Hematopoietic multipotent progenitor cell (in vitro differentiated cells): ENCODE data around the gene DNAJC10. TPM values are rescaled to one million over a fixed set of nuclear protein-coding genes. Genes with fewer than 3 reads are reported as not detected.

Source experiments
- DNase-seq, 3 donors: peaks; one replicate each; pipeline ENCODE4 v3.0.0-alpha.2; 2011 to 2015; ENCODE audit warnings: low read depth in 2 of 3, low spot score in 2 of 3
- small RNA-seq: library from RNA; depleted of rRNA; stranded (forward); fragments of <200 nt; gene quantifications from one replicate; pipeline ENCODE3, GENCODE V24; 2012
- total RNA-seq: library from RNA; depleted of rRNA; stranded (reverse); fragments of >200 nt; gene quantifications from one replicate; pipeline ENCODE4 v1.2.3, GENCODE V29; 2012

Gene DNAJC10
- total RNA-seq, 1 donor: 23.2 TPM

DNA sequence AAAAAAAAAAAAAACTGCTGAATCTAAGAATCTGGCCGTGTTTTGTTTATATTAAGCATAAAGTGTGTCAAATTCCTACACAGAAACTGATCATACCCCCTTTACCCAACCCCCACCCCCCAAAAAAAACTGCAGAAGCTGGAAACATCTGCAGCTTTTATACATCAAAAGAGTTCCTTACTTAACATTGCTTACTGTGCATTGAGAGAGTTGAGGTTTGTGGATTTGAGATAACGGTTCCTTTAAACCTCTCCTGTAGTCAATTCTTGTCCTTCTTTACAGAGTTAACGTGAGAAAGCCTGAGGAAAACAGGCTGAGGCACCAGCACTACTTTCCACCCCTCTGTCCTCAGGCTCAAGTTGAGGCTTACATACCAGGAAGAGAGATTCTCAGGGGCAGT lies 115.9 kb downstream of the DNAJC10 start:
- DNase-seq: no peak

DNA sequence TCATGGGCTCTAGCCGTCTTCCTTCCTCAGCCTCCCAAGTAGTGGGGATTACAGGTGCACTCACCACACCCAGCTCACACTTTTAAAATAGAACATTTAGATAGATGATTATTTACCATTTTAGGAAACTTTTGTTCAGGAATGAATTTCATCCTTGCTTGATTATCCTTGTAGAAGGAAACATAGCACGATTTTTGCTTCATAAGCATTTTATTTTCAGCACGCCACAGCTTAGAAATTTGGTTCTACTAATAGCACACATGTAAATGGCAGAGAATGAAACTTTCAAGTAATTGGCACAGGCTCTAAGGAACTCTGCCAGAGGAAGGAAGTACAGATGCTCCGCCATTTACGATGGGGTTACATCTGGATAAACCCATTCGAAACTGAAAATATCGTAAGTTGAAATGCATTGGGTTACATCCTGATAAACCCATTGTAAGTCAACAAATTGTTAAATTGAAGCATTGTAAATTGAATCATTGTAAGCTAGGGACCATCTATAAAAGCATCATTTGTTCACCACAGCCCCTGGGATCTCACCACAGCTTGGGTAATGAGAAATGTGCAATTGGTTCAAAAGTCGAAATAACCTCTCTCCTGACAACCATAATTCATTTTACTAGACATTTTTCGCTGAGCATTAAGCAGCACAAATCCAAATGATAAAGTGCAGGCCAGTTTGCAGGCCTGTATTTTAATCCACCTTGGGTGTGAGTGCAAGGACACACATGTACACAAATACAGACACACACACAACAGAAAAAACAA lies 117.2 kb downstream of the DNAJC10 start:
- DNase-seq: no peak

DNA sequence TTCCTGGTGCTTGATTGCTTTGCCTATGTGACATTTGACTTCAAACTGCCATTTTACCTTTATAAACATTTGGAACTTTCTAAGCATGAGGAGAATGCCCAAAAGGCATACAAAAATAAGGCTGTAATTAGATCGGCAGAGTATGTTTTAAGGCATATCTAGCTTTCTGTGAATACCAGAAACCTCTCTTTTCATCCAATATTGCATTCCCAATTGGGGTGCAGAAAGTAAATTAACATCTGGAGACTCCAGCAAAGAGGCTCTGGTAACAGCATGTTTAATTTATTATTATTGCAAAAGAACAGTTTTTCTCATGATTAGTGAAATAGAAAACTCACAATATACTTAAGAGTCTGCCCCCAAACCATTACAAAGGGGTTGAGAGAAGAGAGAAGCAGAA lies 118.2 kb downstream of the DNAJC10 start:
- no peak for DNase-seq

DNA sequence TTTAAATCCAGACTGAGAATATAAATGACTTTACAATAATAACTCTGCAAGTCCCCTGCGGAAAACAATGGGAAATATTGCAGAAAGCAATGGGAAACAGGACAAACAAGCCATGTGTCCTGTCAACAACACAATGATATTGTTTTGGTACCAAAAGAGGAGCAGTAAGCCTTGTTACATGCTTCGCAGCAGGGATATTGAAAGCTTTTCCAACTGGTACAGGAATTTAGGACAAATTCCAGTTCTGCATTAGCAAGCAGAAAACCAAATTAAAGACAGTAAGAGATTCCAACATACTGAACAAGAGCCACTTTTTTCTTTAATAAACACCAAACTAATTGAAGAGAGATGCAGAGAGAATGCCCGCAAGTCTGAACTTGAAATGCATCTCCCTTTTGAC lies 120.4 kb downstream of the DNAJC10 start:
- no peak for DNase-seq

Small RNA genes within 50 kb of the gene (small RNA-seq; reads per million reads assigned to genes)
- gene RF00019: not detected

Other genes with a start within 250 kb of the DNAJC10 start
- not detected for gene FRZB, start 150.4 kb downstream of the DNAJC10 start, total RNA-seq